HG02852 (cell line): Measurements from ENCODE around the gene CP.
"Not testable (repeated sequence)": the region's sequence is repeated elsewhere in the genome, so short reads cannot be mapped to it uniquely, and the experiment has no call there.

ENCODE experiments used
- ATAC-seq: cut with Tn5 transposase; IDR thresholded peaks from one replicate; pipeline ENCODE4 v1.9.1; 2021; ENCODE audit warnings: mild to moderate bottlenecking, moderate library complexity; ENCODE audit not compliant: unreplicated experiment

The CP gene

DNA sequence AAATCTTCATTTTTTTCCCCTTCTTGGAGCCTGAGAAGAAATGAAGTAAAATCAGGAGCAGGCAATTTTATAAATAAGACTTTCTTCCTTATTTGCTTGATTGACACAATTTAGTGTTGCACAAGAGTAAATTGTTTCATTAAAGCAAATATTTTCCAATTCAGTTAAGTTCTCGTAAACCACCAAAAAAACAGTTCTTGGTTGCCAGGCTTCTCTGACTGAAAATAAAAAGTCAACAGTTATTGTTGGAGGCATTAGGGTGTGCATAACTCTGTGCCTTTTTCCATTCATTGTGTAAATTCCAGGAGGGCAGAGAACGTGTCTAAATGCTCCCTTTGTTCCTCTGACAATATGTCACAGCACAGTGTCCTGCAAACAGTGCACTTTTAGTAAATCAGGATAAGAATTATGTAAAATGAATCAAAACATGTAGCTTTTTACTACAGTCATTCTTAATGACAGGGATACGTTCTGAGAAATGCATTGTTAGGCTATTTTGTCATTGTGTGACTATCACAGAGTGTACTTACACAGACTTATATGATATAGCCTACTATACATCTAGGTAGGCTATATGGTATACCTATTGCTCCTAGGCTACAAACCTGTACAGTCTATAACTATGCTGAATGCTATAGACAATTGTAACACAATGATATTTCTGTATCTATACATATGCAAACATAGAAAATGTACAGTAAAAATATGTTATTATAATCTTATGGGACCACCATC, at the start of gene CP:
Gene CP, minus strand, starts transcription at position 47 of the 735 bp plus-strand sequence. Its CDS starts 37 bp downstream, at position 10.
- no peak for ATAC-seq

- no peak for ATAC-seq
Observed at GRCh38 chr3:149270180-149270579, 48.6 kb upstream of the CP start.

GRCh38 chr3:149269687-149270086, 48.1 kb upstream of the CP start:
- ATAC-seq: no peak

DNA sequence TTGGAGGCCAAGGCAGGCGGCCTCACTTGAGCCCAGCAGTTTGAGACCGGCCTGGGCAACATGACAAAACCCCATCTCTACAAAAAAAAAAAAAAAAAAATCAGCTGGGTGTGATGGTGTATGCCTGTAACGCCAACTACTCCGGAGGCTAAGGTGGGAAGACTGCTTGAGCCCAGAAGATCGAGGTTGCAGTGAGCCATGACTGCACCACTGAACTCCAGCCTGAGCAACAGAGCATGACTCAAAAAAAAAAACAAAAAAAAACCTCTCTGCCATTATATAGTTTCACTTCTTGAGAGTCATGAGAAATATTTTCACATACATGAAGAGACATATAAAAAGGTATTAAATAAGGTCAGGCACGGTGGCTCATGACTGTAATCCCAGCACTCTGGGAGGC, 45.9 kb upstream of the CP start:
- peak; percentile 84 for ATAC-seq

GRCh38 chr3:149266736-149267135, 45.1 kb upstream of the CP start:
- no peak for ATAC-seq

DNA sequence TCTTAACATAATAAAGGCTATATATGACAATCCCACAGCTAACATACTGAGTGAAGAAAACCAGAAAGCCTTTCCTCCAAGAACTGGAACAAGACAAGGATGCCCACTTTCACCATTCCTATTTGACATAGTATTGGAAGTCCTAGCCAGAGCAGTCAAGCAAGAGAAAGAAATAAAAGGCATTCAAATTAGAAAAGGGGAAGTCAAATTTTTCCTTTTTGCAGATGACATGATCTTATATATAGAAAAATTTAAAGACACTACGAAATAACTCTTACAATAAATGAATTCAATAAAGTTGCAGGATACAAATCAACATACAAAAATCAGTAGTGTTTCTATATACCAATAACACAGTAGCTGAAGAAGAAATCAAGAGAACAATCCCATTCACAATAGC, 42.2 kb upstream of the CP start:
- ATAC-seq: no peak

DNA sequence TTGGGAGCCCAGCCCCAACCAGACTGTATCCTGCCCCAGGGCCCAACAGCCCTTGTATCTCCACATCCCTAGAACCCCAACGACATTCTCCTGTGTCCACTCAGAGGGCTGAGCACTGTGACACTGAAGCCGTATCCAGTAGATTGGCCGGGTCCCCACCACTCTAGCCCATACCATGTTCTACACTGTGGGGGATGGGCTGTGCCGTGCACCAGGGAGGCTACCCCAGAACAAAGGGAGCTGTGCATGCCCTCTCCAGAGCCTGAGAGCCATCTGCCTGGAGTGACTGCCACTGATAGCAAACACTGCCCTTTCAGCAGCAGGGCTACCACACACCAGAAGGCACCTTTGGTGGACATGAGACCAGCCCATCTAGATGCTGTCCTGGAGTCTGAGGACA, 37.1 kb upstream of the CP start:
- no peak for ATAC-seq

DNA sequence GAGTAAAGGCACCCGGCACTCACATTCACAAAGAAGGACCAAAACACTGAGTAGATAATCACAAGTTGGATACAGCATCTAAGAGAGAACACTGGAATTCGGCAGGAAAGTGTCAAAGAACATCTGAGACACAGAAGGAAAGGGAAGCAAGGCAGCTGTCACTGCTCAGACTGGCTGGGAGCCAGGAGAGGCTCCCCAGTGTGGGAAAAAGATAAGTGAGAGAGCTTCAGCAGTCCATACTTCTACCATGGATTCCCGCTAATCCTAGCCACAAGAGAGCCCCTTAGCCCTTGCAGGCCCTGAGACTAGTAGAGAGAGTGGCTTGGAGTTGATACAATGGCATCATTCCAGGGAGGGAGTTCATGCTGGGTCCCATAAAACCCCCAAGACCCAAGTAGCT, 36.7 kb upstream of the CP start:
- ATAC-seq: no peak

GRCh38 chr3:149252272-149252671, 30.6 kb upstream of the CP start:
- no peak for ATAC-seq

- ATAC-seq: no peak
Observed at GRCh38 chr3:149251186-149251585, 29.6 kb upstream of the CP start.

DNA sequence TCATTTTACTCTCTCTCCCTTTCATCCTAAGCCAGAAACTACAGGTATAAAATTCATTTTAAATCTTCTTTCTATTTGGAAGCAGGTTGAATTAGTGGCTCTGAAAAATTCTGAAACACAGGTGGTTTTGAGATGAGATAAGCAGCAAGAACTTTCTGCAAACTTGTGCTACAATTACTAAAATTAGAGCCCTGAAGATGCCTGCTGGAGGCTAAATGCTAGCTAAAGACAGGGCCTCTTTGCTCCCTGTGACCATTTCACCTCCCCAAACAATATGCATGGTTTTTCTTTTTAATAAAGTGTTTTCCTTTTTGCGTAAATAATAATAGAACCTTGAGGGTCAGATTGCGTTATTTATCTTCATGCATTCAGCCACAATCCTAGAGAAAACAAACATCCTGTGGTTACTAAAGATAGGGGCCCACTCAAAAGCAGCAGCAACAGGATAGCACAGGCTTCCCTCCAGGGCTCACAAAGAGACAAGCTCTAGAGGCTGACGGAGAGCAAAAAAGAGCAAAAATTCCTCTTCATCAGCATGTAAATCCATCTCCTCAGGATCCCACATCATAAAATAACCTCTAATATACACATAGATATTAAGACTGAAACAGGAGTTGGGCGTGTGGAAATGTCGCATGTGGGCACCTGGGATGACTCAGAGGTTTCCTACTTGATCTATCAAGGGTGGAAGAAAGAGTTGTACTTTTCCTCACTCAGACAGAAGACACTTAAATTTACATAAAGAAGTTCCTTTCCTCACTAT, 26.5 kb upstream of the CP start:
- peak; percentile 57 for ATAC-seq

DNA sequence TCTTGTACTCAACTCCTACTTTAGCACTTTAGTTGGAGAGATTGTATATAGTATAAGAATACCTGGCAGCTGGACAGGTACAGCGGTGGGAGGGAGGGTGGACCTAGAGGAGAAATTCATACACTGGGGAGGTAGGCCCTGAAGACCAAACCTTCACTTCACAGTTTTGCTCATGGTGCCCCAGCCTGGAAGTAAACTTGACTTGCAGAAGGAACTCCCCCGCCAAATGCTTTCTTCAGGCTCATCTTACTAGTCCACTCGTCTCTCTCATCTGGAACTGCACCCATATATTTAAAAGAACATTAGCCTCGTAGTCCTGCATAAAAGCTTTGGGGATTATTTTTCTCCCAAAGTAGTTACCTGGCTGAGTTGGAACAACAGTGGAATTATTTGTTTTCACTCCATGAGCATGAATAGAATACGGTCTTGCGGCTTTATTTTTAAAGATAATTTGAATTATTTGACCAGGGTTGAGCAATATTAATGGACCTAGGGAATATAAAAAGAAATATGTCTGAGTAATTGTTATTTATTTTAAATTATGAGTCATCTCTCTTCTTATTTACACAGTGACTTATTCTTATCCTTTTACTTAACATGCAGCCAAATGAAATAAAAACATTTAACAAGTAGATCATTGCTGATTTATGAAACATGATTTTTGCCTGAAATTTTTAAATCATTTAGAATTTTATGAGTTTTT, 25.5 kb upstream of the CP start:
- no peak for ATAC-seq

DNA sequence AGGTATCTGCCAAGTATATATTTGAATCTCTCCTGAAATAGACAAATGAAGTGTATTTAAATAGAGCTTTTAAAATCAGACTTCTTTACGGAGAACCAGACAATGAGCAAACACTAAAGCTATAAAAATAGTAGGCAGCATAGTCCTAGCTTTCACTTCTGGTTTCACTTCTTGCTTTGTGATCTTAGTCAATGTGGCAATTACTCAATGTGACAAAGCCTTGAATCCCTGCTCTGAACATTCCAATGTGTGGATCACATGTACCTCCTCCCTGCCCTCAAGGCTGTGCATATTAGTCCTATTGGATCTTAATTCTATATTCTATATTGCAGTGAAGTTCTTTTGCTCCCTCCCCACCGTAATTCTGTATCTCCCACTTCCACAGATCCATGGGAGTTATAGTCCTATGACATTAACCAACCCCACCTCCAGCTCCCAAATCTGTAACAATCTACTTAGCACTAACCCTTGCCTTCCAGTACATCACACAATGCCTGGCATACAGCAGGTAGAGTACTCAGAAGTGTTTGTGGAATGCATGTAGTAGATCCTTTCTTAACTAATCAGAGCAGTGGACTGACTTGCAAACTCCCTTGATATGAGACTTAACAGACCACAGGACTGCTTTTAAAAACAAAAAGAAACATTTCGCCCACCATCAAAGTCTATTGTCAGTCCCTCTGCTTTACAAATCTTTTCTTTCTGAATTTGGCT, 24.3 kb upstream of the CP start:
- ATAC-seq: peak; percentile 73

GRCh38 chr3:149243540-149243939, 21.9 kb upstream of the CP start:
- peak; percentile 52 for ATAC-seq

GRCh38 chr3:149239357-149239936, 17.8 kb upstream of the CP start:
- no peak for ATAC-seq

GRCh38 chr3:149238268-149238667, 16.6 kb upstream of the CP start:
- not testable (repeated sequence) for ATAC-seq

- no peak for ATAC-seq
Observed at GRCh38 chr3:149235599-149236424, 14.2 kb upstream of the CP start.

DNA sequence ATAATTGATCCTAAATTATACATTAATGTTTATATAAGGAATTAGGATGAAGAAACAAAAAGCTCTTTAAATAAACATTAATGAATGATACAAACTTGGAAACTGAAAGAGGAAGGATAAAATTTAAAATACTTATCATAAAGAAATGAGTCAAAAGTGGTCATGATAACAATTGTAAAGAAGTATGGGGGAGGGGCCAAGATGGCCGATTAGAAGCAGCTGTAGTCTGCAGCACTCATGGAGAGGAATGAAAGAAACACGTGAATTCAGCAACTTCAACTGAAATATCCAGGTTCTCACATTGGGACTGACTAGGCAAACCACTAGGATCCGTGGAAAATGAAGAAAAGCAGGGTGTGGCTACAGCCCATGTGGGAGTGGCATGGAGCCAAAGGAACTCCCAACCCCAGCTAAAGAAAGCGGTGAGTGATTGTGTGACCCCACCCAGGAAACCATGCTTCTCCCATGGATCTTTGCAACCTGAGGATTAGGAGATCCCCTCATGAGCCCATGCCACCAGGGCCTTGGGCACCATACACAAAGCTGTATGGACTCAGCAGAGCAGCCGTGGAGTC, 13.1 kb upstream of the CP start:
- no peak for ATAC-seq

- no peak for ATAC-seq
Observed at GRCh38 chr3:149233323-149233722, 11.7 kb upstream of the CP start.

DNA sequence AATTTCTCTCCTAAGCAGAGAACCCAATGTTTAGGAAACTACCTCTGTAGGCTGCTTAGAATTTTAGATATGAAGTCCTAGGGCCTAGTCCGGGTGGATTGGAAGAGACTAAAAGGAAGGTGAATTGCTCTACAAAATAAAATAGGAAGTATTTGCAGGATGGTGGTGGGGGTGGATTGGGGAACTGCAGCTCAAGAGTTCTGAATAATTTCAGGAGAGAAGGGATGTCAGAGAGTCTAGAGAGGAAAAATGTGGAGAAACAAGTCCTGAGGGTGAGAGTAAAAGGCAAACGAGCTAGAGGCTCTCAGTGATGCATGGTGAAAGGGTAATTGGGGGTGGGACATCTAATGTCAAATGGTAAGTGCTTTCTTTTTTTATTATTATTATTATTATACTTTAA, 10.2 kb upstream of the CP start:
- no peak for ATAC-seq
